GM06990 (cell line): ENCODE results near the gene FAM200B.

ENCODE experiments used
- DNase-seq: peaks from one replicate; pipeline ENCODE4 v3.0.0-alpha.2; 2011; ENCODE audit not compliant: insufficient read length; ENCODE audit errors: extremely low read depth
- H3K27me3 ChIP-seq: replicated peaks from 2 replicates; pipeline ENCODE4 v1.6.0; 2011; ENCODE audit warnings: low read length; ENCODE audit not compliant: control insufficient read depth, insufficient read depth
- H3K36me3 ChIP-seq: 2 replicates; pipeline ENCODE4 v1.5.1; 2011; ENCODE audit warnings: low read length; ENCODE audit not compliant: control insufficient read depth, insufficient read depth
- H3K4me3 ChIP-seq: replicated peaks from 2 replicates; pipeline ENCODE4 v1.5.1; 2011; ENCODE audit warnings: low read depth, mild to moderate bottlenecking, control low read depth, low read length
- TF ChIP-seq, protein P1 (sequence below): IDR thresholded peaks from 2 replicates; pipeline ENCODE4 v1.5.1; 2011; ENCODE audit warnings: low read length, control low read depth, mild to moderate bottlenecking, inconsistent platforms; ENCODE audit not compliant: insufficient read depth, poor library complexity, severe bottlenecking

FAM200B gene

DNA sequence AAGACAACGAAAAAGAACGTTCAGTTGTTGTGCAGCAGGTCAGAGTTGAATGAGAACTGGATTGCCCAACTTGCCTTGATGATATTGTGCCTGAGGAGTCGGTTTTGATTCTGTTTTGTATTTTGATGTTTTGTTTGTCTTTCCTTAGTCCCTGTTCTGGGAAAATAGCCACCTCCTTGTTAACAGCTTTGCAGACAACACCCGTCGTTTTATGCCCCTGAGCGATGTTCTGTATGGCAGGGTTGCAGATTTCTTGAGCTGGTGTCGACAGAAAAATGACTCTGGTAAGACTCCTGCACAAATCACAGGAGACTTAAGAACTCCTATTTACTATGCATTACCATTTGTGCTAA is 25.7 kb downstream of the FAM200B start:
- no peaks in the 10 kb centered on the region for H3K36me3 ChIP-seq
- no peaks in the 10 kb centered on the region for H3K27me3 ChIP-seq
- no peak for DNase-seq
- no peak overlapping the region for H3K4me3 ChIP-seq
- TF ChIP-seq, protein P1, sequence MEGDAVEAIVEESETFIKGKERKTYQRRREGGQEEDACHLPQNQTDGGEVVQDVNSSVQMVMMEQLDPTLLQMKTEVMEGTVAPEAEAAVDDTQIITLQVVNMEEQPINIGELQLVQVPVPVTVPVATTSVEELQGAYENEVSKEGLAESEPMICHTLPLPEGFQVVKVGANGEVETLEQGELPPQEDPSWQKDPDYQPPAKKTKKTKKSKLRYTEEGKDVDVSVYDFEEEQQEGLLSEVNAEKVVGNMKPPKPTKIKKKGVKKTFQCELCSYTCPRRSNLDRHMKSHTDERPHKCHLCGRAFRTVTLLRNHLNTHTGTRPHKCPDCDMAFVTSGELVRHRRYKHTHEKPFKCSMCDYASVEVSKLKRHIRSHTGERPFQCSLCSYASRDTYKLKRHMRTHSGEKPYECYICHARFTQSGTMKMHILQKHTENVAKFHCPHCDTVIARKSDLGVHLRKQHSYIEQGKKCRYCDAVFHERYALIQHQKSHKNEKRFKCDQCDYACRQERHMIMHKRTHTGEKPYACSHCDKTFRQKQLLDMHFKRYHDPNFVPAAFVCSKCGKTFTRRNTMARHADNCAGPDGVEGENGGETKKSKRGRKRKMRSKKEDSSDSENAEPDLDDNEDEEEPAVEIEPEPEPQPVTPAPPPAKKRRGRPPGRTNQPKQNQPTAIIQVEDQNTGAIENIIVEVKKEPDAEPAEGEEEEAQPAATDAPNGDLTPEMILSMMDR = no peak

DNA sequence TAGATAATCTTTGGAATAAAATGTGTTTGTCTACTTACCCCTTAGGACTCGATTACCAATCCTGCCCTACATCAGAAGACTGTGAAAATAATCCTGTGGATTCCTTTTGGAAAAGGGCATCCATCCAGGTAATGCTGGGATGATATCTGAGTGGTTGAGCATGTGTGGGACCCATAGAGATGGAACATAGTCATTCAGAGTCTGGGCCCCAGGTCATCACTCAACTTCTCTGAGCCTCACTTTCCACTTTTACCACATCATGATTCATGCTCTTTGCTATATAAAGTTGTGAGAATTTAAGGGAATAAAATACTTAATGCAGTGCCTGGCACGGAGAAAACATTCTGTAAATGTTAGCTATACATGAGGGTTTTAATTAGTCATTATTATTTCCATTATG is 30.1 kb downstream of the FAM200B start:
- no peak for DNase-seq

DNA sequence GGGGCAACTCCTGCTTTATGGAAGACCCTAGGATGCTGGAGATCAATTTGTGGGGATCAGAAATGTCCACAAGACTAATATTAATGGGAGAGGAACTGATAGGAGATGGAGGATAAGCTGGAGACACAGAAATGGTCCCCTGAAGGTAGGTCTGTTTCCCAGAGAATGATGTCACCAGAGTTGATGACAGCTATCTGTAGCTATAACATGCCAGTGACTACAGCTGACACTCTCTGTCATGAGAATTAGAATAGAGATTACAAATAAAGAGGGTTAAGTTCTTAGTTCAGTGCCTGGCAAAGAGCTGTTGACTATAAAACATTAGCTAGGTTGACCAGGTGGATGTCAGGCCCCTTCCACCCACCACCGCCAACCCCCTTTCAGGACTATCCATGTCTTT is 30.6 kb downstream of the FAM200B start:
- Histone ChIP-seq H3K36me3 (no peaks in the 10 kb centered on the region), H3K27me3 (no peaks in the 10 kb centered on the region), H3K4me3 (no peak overlapping the region)
- DNase-seq = no peak
- TF ChIP-seq, protein P1 = no peak

More for the DNA sequence above, 30.1 kb downstream of the FAM200B start:
- H3K27me3 ChIP-seq = no peaks in the 10 kb centered on the region
- no peak overlapping the region for H3K4me3 ChIP-seq
- TF ChIP-seq, protein P1 = no peak
- H3K36me3 ChIP-seq = no peaks in the 10 kb centered on the region

DNA sequence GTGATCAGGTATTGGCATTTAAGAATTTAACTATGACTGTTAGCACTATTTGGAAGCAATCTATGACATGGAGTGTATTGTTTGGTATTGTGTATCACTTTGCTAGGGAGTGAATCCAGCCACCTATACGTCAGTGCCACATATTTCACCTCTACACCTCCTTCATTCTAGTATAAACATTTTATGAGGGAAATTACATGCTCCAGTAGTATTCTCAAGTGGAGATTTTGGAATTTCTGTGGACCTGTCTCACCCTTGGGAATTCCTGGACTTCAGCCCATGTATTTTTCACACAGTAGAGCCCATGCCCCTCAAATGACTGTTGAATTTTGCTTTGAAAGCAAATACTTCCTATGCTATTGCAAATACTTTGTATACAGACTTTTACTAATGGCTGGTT is 32.5 kb downstream of the FAM200B start:
- no peak overlapping the region for H3K4me3 ChIP-seq
- no peaks in the 10 kb centered on the region for H3K36me3 ChIP-seq
- no peak for DNase-seq
- TF ChIP-seq, protein P1 = no peak
- no peaks in the 10 kb centered on the region; the same call in 1 of the 2 replicates for H3K27me3 ChIP-seq

DNA sequence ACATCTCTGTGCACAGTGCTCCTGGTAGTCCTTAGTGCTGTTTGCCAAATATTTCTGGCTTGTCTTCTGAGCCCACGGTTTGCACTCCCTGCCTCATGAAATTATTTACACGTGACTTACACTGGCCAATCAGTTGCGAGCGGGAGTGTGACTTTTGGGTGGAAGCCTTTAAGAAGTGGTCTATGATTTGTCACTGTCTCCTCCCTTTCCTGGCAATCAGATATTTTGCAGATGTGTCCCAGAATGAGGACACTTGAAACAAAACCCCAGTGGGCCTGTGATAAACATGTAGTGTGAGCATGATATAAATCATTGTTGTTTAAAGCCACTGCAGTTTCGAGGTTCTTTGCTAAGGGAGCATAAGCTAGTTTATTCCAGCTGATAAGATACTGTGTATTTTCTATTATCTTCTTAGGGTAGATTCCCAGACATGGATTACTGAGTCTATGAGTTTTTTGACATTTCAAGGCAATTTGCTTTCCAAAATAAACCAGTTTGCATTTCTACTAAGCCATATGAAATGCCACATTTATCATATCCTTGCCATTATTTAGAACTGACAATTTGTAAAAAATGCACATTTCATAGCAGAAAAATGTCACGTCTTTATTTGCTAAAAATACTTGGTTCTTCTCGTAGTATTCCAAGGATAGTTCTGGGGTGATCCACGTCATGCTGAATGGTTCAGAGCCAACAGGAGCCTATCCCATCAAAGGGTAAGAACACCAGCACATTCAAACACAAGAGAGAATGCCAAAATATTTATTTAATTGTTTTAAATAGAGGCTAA is 33.2 kb downstream of the FAM200B start:
- TF ChIP-seq, protein P1 = no peak
- no peak overlapping the region for H3K4me3 ChIP-seq
- no peaks in the 10 kb centered on the region for H3K36me3 ChIP-seq
- DNase-seq = no peak
- H3K27me3 ChIP-seq = no peaks in the 10 kb centered on the region; the same call in 1 of the 2 replicates
